NCI-H2227 treated with DMSO at 0.1 percent for 48 hours (cell line): Measurements from ENCODE around the gene IRS1.

Experiments used
- DNase-seq: peaks from one replicate; lab custom pipeline; 2025; lab: John Stamatoyannopoulos, UW

IRS1 gene

GRCh38 chr2:226690461-226691024 is 109.1 kb downstream of the IRS1 start:
- DNase-seq = no peak

GRCh38 chr2:226687641-226688253 is 111.9 kb downstream of the IRS1 start:
- no peak for DNase-seq

GRCh38 chr2:226684563-226684959 is 115.1 kb downstream of the IRS1 start:
- DNase-seq = no peak

GRCh38 chr2:226683944-226684562 is 115.6 kb downstream of the IRS1 start:
- DNase-seq = no peak

GRCh38 chr2:226683196-226683595 is 116.4 kb downstream of the IRS1 start:
- DNase-seq = no peak
